H9 (cell line): Measurements from ENCODE around the gene IER5L. TPM values are rescaled to one million over a fixed set of nuclear protein-coding genes. Genes with fewer than 3 reads are reported as not detected.

Experiments
- DNase-seq: peaks from one replicate; pipeline ENCODE4 v3.0.0-alpha.2; 2017
- H2AFZ ChIP-seq: one replicate; pipeline ENCODE4 v1.6.1; 2013; ENCODE audit warnings: mild to moderate bottlenecking, low read length, control low read depth, moderate library complexity
- H2AK5ac ChIP-seq: 2 replicates; pipeline ENCODE4 v1.6.1; 2013; ENCODE audit warnings: low read length, control low read depth, mixed read lengths; ENCODE audit not compliant: insufficient read length
- H2BK120ac ChIP-seq: one replicate; pipeline ENCODE4 v1.6.1; 2013; ENCODE audit warnings: low read depth, mild to moderate bottlenecking, low read length, control low read depth, inconsistent platforms; ENCODE audit not compliant: poor library complexity, severe bottlenecking
- H2BK12ac ChIP-seq: 2 replicates; pipeline ENCODE4 v1.6.1; 2013; ENCODE audit warnings: low read length, control low read depth, mixed read lengths, low read depth; ENCODE audit not compliant: insufficient read length
- H2BK15ac ChIP-seq: 2 replicates; pipeline ENCODE4 v1.6.1; 2013; ENCODE audit warnings: low read depth, low read length, control low read depth
- H2BK20ac ChIP-seq: one replicate; pipeline ENCODE4 v1.6.1; 2013; ENCODE audit warnings: low read depth, mild to moderate bottlenecking, low read length, control low read depth, inconsistent platforms; ENCODE audit not compliant: poor library complexity, severe bottlenecking
- H2BK5ac ChIP-seq: 2 replicates; pipeline ENCODE4 v1.6.1; 2013; ENCODE audit warnings: low read length, control low read depth, mixed read lengths; ENCODE audit not compliant: insufficient read length
- H3K14ac ChIP-seq: 2 replicates; pipeline ENCODE4 v1.6.1; 2013; ENCODE audit warnings: low read length, control low read depth; ENCODE audit not compliant: insufficient read depth
- H3K18ac ChIP-seq: 2 replicates; pipeline ENCODE4 v1.6.1; 2013; ENCODE audit warnings: low read depth, mild to moderate bottlenecking, mixed read lengths, low read length, control low read depth; ENCODE audit not compliant: insufficient read length
- H3K23ac ChIP-seq: 2 replicates; pipeline ENCODE4 v1.6.1; 2013; ENCODE audit warnings: low read length, control low read depth, mixed read lengths, low read depth; ENCODE audit not compliant: insufficient read length
- H3K23me2 ChIP-seq: 2 replicates; pipeline ENCODE4 v1.6.1; 2013; ENCODE audit warnings: low read depth, mild to moderate bottlenecking, mixed read lengths, low read length, control low read depth; ENCODE audit not compliant: insufficient read length, poor library complexity, severe bottlenecking
- H3K27ac ChIP-seq: 2 replicates; pipeline ENCODE4 v1.5.1; 2013; ENCODE audit warnings: low read length, control low read depth, mixed read lengths, low read depth; ENCODE audit not compliant: insufficient read length
- H3K27me3 ChIP-seq: 2 replicates; pipeline ENCODE4 v1.6.1; 2013; ENCODE audit warnings: low read length, control low read depth, inconsistent platforms; ENCODE audit not compliant: insufficient read depth
- H3K4ac ChIP-seq: 2 replicates; pipeline ENCODE4 v1.6.1; 2013; ENCODE audit warnings: low read depth, mild to moderate bottlenecking, control low read depth, inconsistent platforms, low read length, moderate library complexity
- H3K4me1 ChIP-seq: 2 replicates; pipeline ENCODE4 v1.6.1; 2013; ENCODE audit warnings: low read length, control low read depth, inconsistent platforms; ENCODE audit not compliant: insufficient read depth
- H3K4me2 ChIP-seq: 2 replicates; pipeline ENCODE4 v1.6.1; 2013; ENCODE audit warnings: low read length, control low read depth, mixed read lengths; ENCODE audit not compliant: insufficient read length, insufficient read depth
- H3K56ac ChIP-seq: 2 replicates; pipeline ENCODE4 v1.6.1; 2013; ENCODE audit warnings: low read depth, mild to moderate bottlenecking, mixed read lengths, low read length, control low read depth; ENCODE audit not compliant: insufficient read length
- H3K79me1 ChIP-seq: 2 replicates; pipeline ENCODE4 v1.6.1; 2013; ENCODE audit warnings: low read depth, mild to moderate bottlenecking, moderate library complexity, low read length, control low read depth, inconsistent platforms; ENCODE audit not compliant: insufficient read depth, poor library complexity, severe bottlenecking
- H3K79me2 ChIP-seq: 2 replicates; pipeline ENCODE4 v1.6.1; 2013; ENCODE audit warnings: low read length, control low read depth, inconsistent platforms; ENCODE audit not compliant: insufficient read depth
- H3K9ac ChIP-seq: 2 replicates; pipeline ENCODE4 v1.6.1; 2013; ENCODE audit warnings: low read length, control low read depth, mixed read lengths; ENCODE audit not compliant: insufficient read length; ENCODE audit errors: extremely low read depth
- H3K9me3 ChIP-seq: one replicate; pipeline ENCODE4 v1.6.1; 2013; ENCODE audit warnings: low read depth, low read length, inconsistent platforms; ENCODE audit not compliant: control insufficient read depth
- H3T11ph ChIP-seq: one replicate; pipeline ENCODE4 v1.6.1; 2013; ENCODE audit warnings: mild to moderate bottlenecking, low read length, control low read depth, inconsistent platforms
- H4K20me1 ChIP-seq: one replicate; pipeline ENCODE4 v1.6.1; 2013; ENCODE audit not compliant: control insufficient read depth, insufficient read length, insufficient read depth
- H4K5ac ChIP-seq: 2 replicates; pipeline ENCODE4 v1.6.1; 2013; ENCODE audit warnings: low read depth, mild to moderate bottlenecking, mixed read lengths, low read length, control low read depth; ENCODE audit not compliant: insufficient read length
- H4K8ac ChIP-seq: replicated peaks from 2 replicates; pipeline ENCODE4 v1.6.1; 2013; ENCODE audit warnings: low read length, control low read depth, mixed read lengths, low read depth; ENCODE audit not compliant: insufficient read length
- H4K91ac ChIP-seq: 2 replicates; pipeline ENCODE4 v1.6.1; 2013; ENCODE audit warnings: low read depth, mild to moderate bottlenecking, moderate library complexity, mixed read lengths, low read length, control low read depth; ENCODE audit not compliant: insufficient read length
- H3K27ac Mint-ChIP-seq, 3 experiments: 2 replicates in 2 of 3; 3 replicates in 1 of 3; pipeline ENCODE4 v1.8.0; 2020 to 2021; ENCODE audit warnings: mixed read lengths in 3 of 3, mild to moderate bottlenecking in 1 of 3, moderate library complexity in 1 of 3
- H3K27me3 Mint-ChIP-seq: 2 replicates; pipeline ENCODE4 v1.8.0; 2021; ENCODE audit warnings: low read depth, mild to moderate bottlenecking, moderate library complexity, mixed read lengths
- H3K36me3 Mint-ChIP-seq, 3 experiments: 2 replicates in 2 of 3; 3 replicates in 1 of 3; pipeline ENCODE4 v1.8.0; 2020 to 2021; ENCODE audit warnings: low read depth in 3 of 3, mixed read lengths in 3 of 3; ENCODE audit not compliant: insufficient read depth in 1 of 3
- H3K4me1 Mint-ChIP-seq, 2 experiments: 2 replicates each; pipeline ENCODE4 v1.8.0; 2020; ENCODE audit warnings: mixed read lengths in 2 of 2
- H3K4me3 Mint-ChIP-seq, 2 experiments: 2 replicates in 1 of 2; 3 replicates in 1 of 2; pipeline ENCODE4 v1.8.0; 2020 to 2021; ENCODE audit warnings: mild to moderate bottlenecking in 2 of 2, mixed read lengths in 2 of 2, moderate library complexity in 1 of 2
- H3K9me3 Mint-ChIP-seq, 2 experiments: 2 replicates in 1 of 2; 3 replicates in 1 of 2; pipeline ENCODE4 v1.8.0; 2020; ENCODE audit warnings: mild to moderate bottlenecking in 2 of 2, mixed read lengths in 2 of 2, moderate library complexity in 1 of 2
- CTCF ChIP-seq: fragments of 200-600 bp; sonication (generic); conservative IDR thresholded peaks from 3 replicates; pipeline ENCODE4 v1.8.0; 2021; ENCODE audit warnings: antibody characterized with exemption, mild to moderate bottlenecking
- WGBS: extraction: QIAGEN DNeasy Blood & Tissue Kit; methylation state at CpG from one replicate; pipeline ENCODE4 v1.1.7; 2013; ENCODE audit warnings: missing lambda C conversion rate, low lambda C conversion rate, mixed read lengths; ENCODE audit not compliant: insufficient read length; ENCODE audit errors: extremely low coverage; 5-methylcytosine and 5-hydroxymethylcytosine counted together
- total RNA-seq: library from RNA; stranded (reverse); gene quantifications from 2 replicates; pipeline ENCODE4 v1.2.1, GENCODE V29; 2021

The IER5L gene
- total RNA-seq, 1 experiment from 2014 or later, result 1.0 TPM

- Histone ChIP-seq H2AFZ (no peak overlapping the region), H3K9ac (peak overlapping the region; percentile 72), H3K79me2 (peaks cover 3% of the 10 kb centered on the region; the same call in 1 of the 2 replicates), H4K5ac (peak overlapping the region; percentile 53), H2BK120ac (no peak overlapping the region), H3K79me1 (no peaks in the 10 kb centered on the region), H2AK5ac (no peak overlapping the region), H3K4me1 (no peaks in the 10 kb centered on the region; the same call in 1 of the 2 replicates), H4K20me1 (peaks cover 2% of the 10 kb centered on the region), H3K4ac (no peak overlapping the region), H3K14ac (peak overlapping the region; percentile 96), H2BK12ac (no peak overlapping the region), H3T11ph (no peak overlapping the region), H2BK15ac (no peak overlapping the region), H3K9me3 (no peaks in the 10 kb centered on the region), H3K27me3 (no peaks in the 10 kb centered on the region), H4K91ac (no peak overlapping the region), H4K8ac (no peak overlapping the region), H2BK20ac (no peak overlapping the region), H3K56ac (no peak overlapping the region), H3K23ac (no peak overlapping the region), H3K23me2 (peaks cover 7% of the 10 kb centered on the region), H2BK5ac (no peak overlapping the region), H3K18ac (peak overlapping the region; percentile 60), H3K4me2 (peak overlapping the region; percentile 98), H3K27ac (peak overlapping the region; percentile 71)
- Mint-ChIP-seq H3K4me3 (peak overlapping the region; percentile 89 to 92), H3K4me1 (peaks cover 30 to 48% of the 10 kb centered on the region in 2 experiments), H3K36me3 (peaks cover 0 to 7% (median 3%) of the 10 kb centered on the region in 3 experiments; a peak in 3 of 7 replicates), H3K27ac (peak overlapping the region; percentile 97 to 99 (median 98)), H3K9me3 (no peaks in the 10 kb centered on the region; a peak in 1 of 5 replicates), H3K27me3 (peaks cover 16% of the 10 kb centered on the region)
- peak; percentile 93 for DNase-seq
- no CpG with 5 or more reads among the region's 17 CpGs for WGBS
- no peak for TF ChIP-seq CTCF
Measured at GRCh38 chr9:129208207-129209032, 30.4 kb upstream of the IER5L start.
